Progenitor cell of endocrine pancreas (in vitro differentiated cells): ENCODE measurements around the gene C3orf80. TPM values are rescaled to one million over a fixed set of nuclear protein-coding genes. Genes with fewer than 3 reads are reported as not detected.

Source experiments
- DNase-seq: peaks from one replicate; pipeline ENCODE4 v3.0.0; 2021; ENCODE audit warnings: low spot score; ENCODE audit not compliant: unreplicated experiment
- H3K27ac Mint-ChIP-seq: 2 replicates; pipeline ENCODE4 v1.8.0; 2021; ENCODE audit warnings: mild to moderate bottlenecking, moderate library complexity, mixed read lengths
- H3K27me3 Mint-ChIP-seq: 2 replicates; pipeline ENCODE4 v1.8.0; 2021; ENCODE audit warnings: mixed read lengths
- H3K36me3 Mint-ChIP-seq: 2 replicates; pipeline ENCODE4 v1.8.0; 2022; ENCODE audit warnings: mixed read lengths; ENCODE audit not compliant: insufficient read depth
- H3K4me1 Mint-ChIP-seq: 2 replicates; pipeline ENCODE4 v1.8.0; 2021; ENCODE audit warnings: low read depth, mixed read lengths
- H3K4me3 Mint-ChIP-seq: 2 replicates; pipeline ENCODE4 v1.8.0; 2021; ENCODE audit warnings: low read depth, mild to moderate bottlenecking, moderate library complexity, mixed read lengths
- H3K9me3 Mint-ChIP-seq: 2 replicates; pipeline ENCODE4 v1.8.0; 2021; ENCODE audit warnings: low read depth, mixed read lengths
- total RNA-seq: library from RNA; stranded (reverse); gene quantifications from 2 replicates; pipeline ENCODE4 v1.2.1, GENCODE V29; 2021
- TF ChIP-seq, protein P1 (sequence below): fragments of 200-600 bp; sonication (generic); IDR thresholded peaks from one replicate; pipeline ENCODE4 v1.5.0; 2021; ENCODE audit warnings: antibody characterized with exemption, mild to moderate bottlenecking; ENCODE audit not compliant: unreplicated experiment

C3orf80 gene
- total RNA-seq, 1 donor from 2014 or later: 0.50 TPM

DNA sequence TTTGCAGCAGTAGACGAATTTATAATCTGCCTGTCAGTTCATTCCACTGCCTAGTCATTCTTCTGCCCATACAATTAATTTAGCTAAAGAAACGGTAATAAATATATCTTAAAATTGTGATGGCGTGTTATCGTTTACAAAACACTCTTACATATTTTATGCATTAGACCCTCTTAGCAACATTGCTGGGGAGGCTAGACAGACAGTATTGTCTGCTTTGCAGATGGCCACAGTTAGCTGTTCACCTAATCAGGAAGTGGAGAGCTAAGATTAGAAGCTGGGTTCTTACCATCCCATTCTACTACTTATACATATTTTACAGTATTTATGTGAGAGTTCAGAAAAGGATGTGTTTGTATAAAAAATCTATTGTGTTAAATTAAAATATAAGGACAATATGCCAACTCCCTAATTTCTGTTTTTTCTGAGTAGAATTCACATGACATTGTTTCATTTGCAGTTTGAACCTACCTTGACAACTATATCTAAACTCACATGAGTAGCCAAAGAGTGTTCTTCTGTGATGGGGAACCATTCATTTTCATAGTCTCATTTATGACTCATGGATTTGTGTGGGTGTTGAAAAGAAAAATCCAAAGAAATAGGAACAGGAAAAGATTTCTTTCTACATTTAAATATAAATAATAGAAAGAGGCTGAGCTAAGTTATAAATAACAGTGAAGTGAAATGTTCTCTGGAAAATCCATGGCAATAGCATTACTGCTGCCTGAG, 41.7 kb upstream of the C3orf80 start:
- Mint-ChIP-seq H3K27ac (no peak overlapping the region), H3K4me3 (no peak overlapping the region), H3K36me3 (no peaks in the 10 kb centered on the region), H3K27me3 (no peaks in the 10 kb centered on the region), H3K4me1 (peaks cover 33% of the 10 kb centered on the region), H3K9me3 (no peaks in the 10 kb centered on the region)
- DNase-seq: no peak
- TF ChIP-seq, protein P1, sequence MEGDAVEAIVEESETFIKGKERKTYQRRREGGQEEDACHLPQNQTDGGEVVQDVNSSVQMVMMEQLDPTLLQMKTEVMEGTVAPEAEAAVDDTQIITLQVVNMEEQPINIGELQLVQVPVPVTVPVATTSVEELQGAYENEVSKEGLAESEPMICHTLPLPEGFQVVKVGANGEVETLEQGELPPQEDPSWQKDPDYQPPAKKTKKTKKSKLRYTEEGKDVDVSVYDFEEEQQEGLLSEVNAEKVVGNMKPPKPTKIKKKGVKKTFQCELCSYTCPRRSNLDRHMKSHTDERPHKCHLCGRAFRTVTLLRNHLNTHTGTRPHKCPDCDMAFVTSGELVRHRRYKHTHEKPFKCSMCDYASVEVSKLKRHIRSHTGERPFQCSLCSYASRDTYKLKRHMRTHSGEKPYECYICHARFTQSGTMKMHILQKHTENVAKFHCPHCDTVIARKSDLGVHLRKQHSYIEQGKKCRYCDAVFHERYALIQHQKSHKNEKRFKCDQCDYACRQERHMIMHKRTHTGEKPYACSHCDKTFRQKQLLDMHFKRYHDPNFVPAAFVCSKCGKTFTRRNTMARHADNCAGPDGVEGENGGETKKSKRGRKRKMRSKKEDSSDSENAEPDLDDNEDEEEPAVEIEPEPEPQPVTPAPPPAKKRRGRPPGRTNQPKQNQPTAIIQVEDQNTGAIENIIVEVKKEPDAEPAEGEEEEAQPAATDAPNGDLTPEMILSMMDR: no peak

- peak overlapping the region; percentile 14 for H3K27ac Mint-ChIP-seq
- no peaks in the 10 kb centered on the region for H3K36me3 Mint-ChIP-seq
- no peak overlapping the region for H3K4me3 Mint-ChIP-seq
- H3K4me1 Mint-ChIP-seq: peaks cover 38% of the 10 kb centered on the region
- no peak for DNase-seq
- TF ChIP-seq, protein P1: no peak
- no peaks in the 10 kb centered on the region for H3K9me3 Mint-ChIP-seq
- H3K27me3 Mint-ChIP-seq: no peaks in the 10 kb centered on the region
Observed at GRCh38 chr3:160184655-160185054, 40.6 kb upstream of the C3orf80 start.

GRCh38 chr3:160185751-160186150, 39.5 kb upstream of the C3orf80 start:
- peaks cover 39% of the 10 kb centered on the region for H3K4me1 Mint-ChIP-seq
- no peaks in the 10 kb centered on the region for H3K27me3 Mint-ChIP-seq
- no peak overlapping the region for H3K4me3 Mint-ChIP-seq
- peak overlapping the region; percentile 89 for H3K27ac Mint-ChIP-seq
- no peaks in the 10 kb centered on the region for H3K36me3 Mint-ChIP-seq
- no peaks in the 10 kb centered on the region for H3K9me3 Mint-ChIP-seq
- TF ChIP-seq, protein P1: no peak
- DNase-seq: no peak

- Mint-ChIP-seq H3K36me3 (no peaks in the 10 kb centered on the region), H3K9me3 (no peaks in the 10 kb centered on the region), H3K27me3 (peaks cover 7% of the 10 kb centered on the region), H3K4me1 (peaks cover 34% of the 10 kb centered on the region), H3K27ac (no peak overlapping the region), H3K4me3 (no peak overlapping the region)
- no peak for DNase-seq
- TF ChIP-seq, protein P1: no peak
Observed at GRCh38 chr3:160187288-160187687, 37.9 kb upstream of the C3orf80 start.

GRCh38 chr3:160192310-160193029, 32.8 kb upstream of the C3orf80 start:
- no peak for DNase-seq
- Mint-ChIP-seq H3K9me3 (no peaks in the 10 kb centered on the region), H3K36me3 (no peaks in the 10 kb centered on the region), H3K4me1 (peaks cover 9% of the 10 kb centered on the region), H3K4me3 (no peak overlapping the region), H3K27me3 (peaks cover 18% of the 10 kb centered on the region), H3K27ac (peak overlapping the region; percentile 8)
- TF ChIP-seq, protein P1: no peak
